Stomach (tissue), 9 donors: ENCODE results near the gene CD38. TPM values are rescaled to one million over a fixed set of nuclear protein-coding genes. Genes with fewer than 3 reads are reported as not detected.

ENCODE experiments used
- DNase-seq, 2 donors: peaks; one replicate each; pipeline versions ENCODE4 v3.0.0 to v3.0.0-alpha.2; 2013 to 2019
- H3K27ac ChIP-seq, 5 donors: fragments of 200-600 bp in 4 of 5; sonication (generic) in 4 of 5; one replicate each; pipeline ENCODE4 v1.5.1; 2013 to 2019; ENCODE audit warnings: mild to moderate bottlenecking in 1 of 5, moderate library complexity in 1 of 5
- H3K27me3 ChIP-seq, 3 donors: fragments of 200-600 bp; sonication (generic); one replicate each; pipeline ENCODE4 v1.5.1; 2017 to 2019; ENCODE audit warnings: mixed run types in 1 of 3
- H3K36me3 ChIP-seq, 4 donors: fragments of 200-600 bp; sonication (generic); 1 replicate in 3 of 4; 2 replicates in 1 of 4; pipeline ENCODE4 v1.5.1; 2016 to 2019
- H3K4me1 ChIP-seq, 4 donors: fragments of 200-600 bp; sonication (generic); one replicate each; pipeline ENCODE4 v1.5.1; 2016 to 2019
- H3K4me3 ChIP-seq, 4 donors: fragments of 200-600 bp; sonication (generic) in 3 of 4; one replicate each; pipeline ENCODE4 v1.5.1; 2016 to 2019; ENCODE audit warnings: mild to moderate bottlenecking in 1 of 4
- H3K9me3 ChIP-seq, 4 donors: fragments of 200-600 bp; sonication (generic); one replicate each; pipeline ENCODE4 v1.5.1; 2016 to 2019
- CTCF ChIP-seq, 7 experiments: fragments of 450-650 bp in 4 of 7; fragments of 200-600 bp in 3 of 7; sonication (generic) in 3 of 7; IDR thresholded peaks; one replicate each; pipeline ENCODE4 v1.5.1; 2016 to 2019; ENCODE audit warnings: antibody characterized with exemption in 7 of 7, control low read depth in 2 of 7, mild to moderate bottlenecking in 1 of 7
- EP300 ChIP-seq: sonication (generic); formaldehyde crosslinking; IDR thresholded peaks from one replicate; pipeline ENCODE4 v1.6.1; 2017; ENCODE audit warnings: antibody characterized with exemption
- POLR2A ChIP-seq, 4 donors: fragments of 450-650 bp; IDR thresholded peaks; one replicate each; pipeline ENCODE4 v1.6.1; 2016; ENCODE audit warnings: antibody characterized with exemption in 4 of 4, control low read depth in 2 of 4, mild to moderate bottlenecking in 1 of 4, moderate library complexity in 1 of 4
- POLR2AphosphoS5 ChIP-seq, 3 donors: sonication (generic); formaldehyde crosslinking; IDR thresholded peaks; one replicate each; pipeline ENCODE4 v1.6.1; 2016; ENCODE audit warnings: antibody characterized with exemption in 3 of 3
- whole genome bisulfite sequencing, 5 donors: extraction: QIAGEN DNeasy Blood & Tissue Kit in 3 of 5; methylation state at CpG; one replicate each; pipeline versions ENCODE4 v1.1.5 to v1.1.7; 2013 to 2018; 5-methylcytosine and 5-hydroxymethylcytosine counted together
- intact Hi-C: fragments of 100-400 bp; cut with DNase I; formaldehyde crosslinking; loops from one replicate; pipeline ENCODE4 v1.15.1; 2023; ENCODE audit warnings: low total_unique reads
- polyA plus RNA-seq, 3 donors: library from polyadenylated mRNA; stranded (reverse); fragments of 200-250 nt; gene quantifications; one replicate each; pipeline ENCODE4 v1.2.3, GENCODE V29; 2013
- total RNA-seq, 5 donors: library from RNA; depleted of rRNA; stranded (reverse); fragments of >200 nt; gene quantifications; one replicate each; pipeline versions ENCODE4 v1.1.0 to v1.2.3, GENCODE V29; 2014 to 2016
- donor health status: healthy with polysubstance abuse.
- donor health status: Bipolar disorder and iron deficiency.
- donor health status: healthy.

Gene CD38
- total and polyA plus RNA-seq, 8 donors, result 0.62 to 44.9 (median 2.2) TPM

- DNase-seq, result no peak
- intact Hi-C loops, result no loop called here
- H3K36me3 ChIP-seq, result no peaks in the 10 kb centered on the region
- TF ChIP-seq CTCF (IDR thresholded peaks at IDR 0.05) (no peak), EP300 (no peak), POLR2A (IDR thresholded peaks at IDR 0.05) (no peak)
- H3K27me3 ChIP-seq, result no peaks in the 10 kb centered on the region
- H3K4me1 ChIP-seq, result no peaks in the 10 kb centered on the region
- no peak overlapping the region for H3K27ac ChIP-seq
- WGBS, 5 donors, result 64 to 92% (median 83%) methylated on average over 4 of the region's 4 CpGs
- H3K4me3 ChIP-seq, result no peak overlapping the region
- H3K9me3 ChIP-seq, result peaks cover 0 to 6% (median under 1%) of the 10 kb centered on the region in 4 donors
Observed at GRCh38 chr4:15736514-15737050, 41.5 kb upstream of the CD38 start.

- no peak for DNase-seq
- WGBS, 5 donors, result 49 to 67% (median 59%) methylated on average over 3 of the region's 3 CpGs
- H3K36me3 ChIP-seq, result no peaks in the 10 kb centered on the region
- TF ChIP-seq POLR2A (IDR thresholded peaks at IDR 0.05) (no peak), CTCF (IDR thresholded peaks at IDR 0.05) (no peak), EP300 (no peak), POLR2AphosphoS5 (IDR thresholded peaks at IDR 0.05) (no peak)
- peaks cover 0 to 11% (median 3%) of the 10 kb centered on the region in 4 donors for H3K9me3 ChIP-seq
- intact Hi-C loops, result no loop called here
- H3K27me3 ChIP-seq, result no peaks in the 10 kb centered on the region
- H3K27ac ChIP-seq, result no peak overlapping the region
- no peaks in the 10 kb centered on the region for H3K4me1 ChIP-seq
- H3K4me3 ChIP-seq, result no peak overlapping the region
Observed at GRCh38 chr4:15737255-15737654, 40.9 kb upstream of the CD38 start.

GRCh38 chr4:15738877-15739276 lies 39.3 kb upstream of the CD38 start:
- Histone ChIP-seq H3K27me3 (no peaks in the 10 kb centered on the region), H3K27ac (no peak overlapping the region), H3K4me3 (no peak overlapping the region), H3K9me3 (peaks cover 0 to 17% (median 4%) of the 10 kb centered on the region in 4 donors), H3K4me1 (no peaks in the 10 kb centered on the region), H3K36me3 (no peaks in the 10 kb centered on the region)
- no peak for TF ChIP-seq EP300
- TF ChIP-seq POLR2AphosphoS5 (IDR thresholded peaks at IDR 0.05), result no peak
- TF ChIP-seq POLR2A (IDR thresholded peaks at IDR 0.05), result no peak
- no peak for TF ChIP-seq CTCF (IDR thresholded peaks at IDR 0.05)
- 69 to 94% (median 80%) methylated on average over 1 of the region's 1 CpG for WGBS, 5 donors
- DNase-seq, result no peak
- intact Hi-C loops, result no loop called here

- Histone ChIP-seq H3K4me3 (no peak overlapping the region), H3K4me1 (no peaks in the 10 kb centered on the region), H3K36me3 (no peaks in the 10 kb centered on the region), H3K27ac (no peak overlapping the region), H3K27me3 (no peaks in the 10 kb centered on the region), H3K9me3 (peaks cover 0 to 17% (median 4%) of the 10 kb centered on the region in 4 donors)
- WGBS, 5 donors, result 64 to 80% (median 70%) methylated on average over 11 of the region's 11 CpGs
- no peak for DNase-seq
- TF ChIP-seq EP300 (no peak), POLR2AphosphoS5 (IDR thresholded peaks at IDR 0.05) (no peak), CTCF (IDR thresholded peaks at IDR 0.05) (no peak), POLR2A (IDR thresholded peaks at IDR 0.05) (no peak)
- intact Hi-C loops, result no loop called here
Observed at GRCh38 chr4:15740764-15741404, 37.2 kb upstream of the CD38 start.
